Measurements from ENCODE around the gene SPCS3.

- TF ChIP-seq, protein P1, sequence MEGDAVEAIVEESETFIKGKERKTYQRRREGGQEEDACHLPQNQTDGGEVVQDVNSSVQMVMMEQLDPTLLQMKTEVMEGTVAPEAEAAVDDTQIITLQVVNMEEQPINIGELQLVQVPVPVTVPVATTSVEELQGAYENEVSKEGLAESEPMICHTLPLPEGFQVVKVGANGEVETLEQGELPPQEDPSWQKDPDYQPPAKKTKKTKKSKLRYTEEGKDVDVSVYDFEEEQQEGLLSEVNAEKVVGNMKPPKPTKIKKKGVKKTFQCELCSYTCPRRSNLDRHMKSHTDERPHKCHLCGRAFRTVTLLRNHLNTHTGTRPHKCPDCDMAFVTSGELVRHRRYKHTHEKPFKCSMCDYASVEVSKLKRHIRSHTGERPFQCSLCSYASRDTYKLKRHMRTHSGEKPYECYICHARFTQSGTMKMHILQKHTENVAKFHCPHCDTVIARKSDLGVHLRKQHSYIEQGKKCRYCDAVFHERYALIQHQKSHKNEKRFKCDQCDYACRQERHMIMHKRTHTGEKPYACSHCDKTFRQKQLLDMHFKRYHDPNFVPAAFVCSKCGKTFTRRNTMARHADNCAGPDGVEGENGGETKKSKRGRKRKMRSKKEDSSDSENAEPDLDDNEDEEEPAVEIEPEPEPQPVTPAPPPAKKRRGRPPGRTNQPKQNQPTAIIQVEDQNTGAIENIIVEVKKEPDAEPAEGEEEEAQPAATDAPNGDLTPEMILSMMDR (conservative IDR thresholded peaks at IDR 0.05; ENCODE audit: low read length): no peak
- no peak for TF ChIP-seq EZH2phosphoT487 (IDR thresholded peaks at IDR 0.05; ENCODE audit: borderline replicate concordance)
Measured at GRCh38 chr4:176319704-176320339, at the start of gene SPCS3.
